Bronchial epithelial cell (primary cell): ENCODE results near the gene MICAL2. TPM values are rescaled to one million over a fixed set of nuclear protein-coding genes. Genes with fewer than 3 reads are reported as not detected.

Source experiments
- DNase-seq: peaks from one replicate; pipeline ENCODE4 v3.0.0-alpha.2; 2010; ENCODE audit warnings: low read depth
- FAIRE-seq: peaks from 2 replicates; lab custom pipeline; 2011; peaks lifted over from hg19 to GRCh38; lab: Jason Lieb, UNC
- H3K27me3 ChIP-seq: 2 replicates; pipeline ENCODE4 v1.5.1; 2011; ENCODE audit warnings: low read length; ENCODE audit not compliant: control insufficient read depth, insufficient read depth
- H3K36me3 ChIP-seq: 2 replicates; pipeline ENCODE4 v1.5.1; 2011; ENCODE audit warnings: low read length; ENCODE audit not compliant: control insufficient read depth, insufficient read depth
- H3K4me3 ChIP-seq: 2 replicates; pipeline ENCODE4 v1.5.1; 2011; ENCODE audit warnings: mild to moderate bottlenecking, low read depth, low read length, control low read depth
- total RNA-seq: library from RNA; depleted of rRNA; stranded (reverse); fragments of >200 nt; gene quantifications from 2 replicates; pipeline ENCODE4 v1.2.1, GENCODE V29; 2014
- TF ChIP-seq, protein P1 (sequence below): IDR thresholded peaks from 2 replicates; pipeline ENCODE4 v1.5.1; 2011; ENCODE audit warnings: mild to moderate bottlenecking, moderate library complexity, low read length, control low read depth, inconsistent platforms; ENCODE audit not compliant: insufficient read depth, severe bottlenecking

The MICAL2 gene
- total RNA-seq, 1 donor from 2014 or later, result 75.0 TPM

DNA sequence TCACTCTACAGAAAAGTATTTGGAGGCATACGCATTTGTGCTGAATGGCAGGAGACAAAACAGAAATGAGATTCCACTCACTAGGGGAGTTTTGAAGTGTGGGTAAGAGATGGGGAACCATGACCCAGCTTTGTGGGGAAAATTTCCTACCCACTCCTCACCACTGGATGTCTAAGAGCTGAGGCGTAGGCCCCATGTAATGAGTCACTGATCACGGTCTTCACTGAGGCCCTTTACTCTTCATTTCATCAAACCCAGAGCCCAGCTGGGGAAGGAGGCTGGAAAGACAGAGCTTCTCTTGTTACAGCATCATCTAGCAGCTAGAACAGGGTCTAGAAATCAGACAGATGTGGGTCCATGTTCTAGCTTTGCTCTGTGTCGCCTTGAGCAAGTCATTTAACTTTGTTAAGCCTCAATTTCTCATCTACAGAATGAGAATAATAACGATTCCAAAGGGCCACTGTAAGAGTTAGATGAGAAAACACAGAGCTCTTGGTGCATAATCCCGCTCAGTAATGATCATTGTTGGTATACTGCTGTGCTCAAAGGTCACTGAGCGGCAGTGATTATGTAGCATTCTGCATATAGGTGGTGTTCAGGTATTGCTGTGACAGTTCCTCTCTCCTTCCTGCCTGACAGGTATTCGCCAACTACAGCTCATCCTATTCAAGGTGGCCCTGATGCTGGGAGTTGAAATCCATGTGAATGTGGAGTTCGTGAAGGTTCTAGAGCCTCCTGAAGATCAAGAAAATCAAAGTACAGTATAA is 97.2 kb downstream of the MICAL2 start:
- FAIRE-seq (no peak), DNase-seq (no peak)
- peaks cover 29% of the 10 kb centered on the region for H3K36me3 ChIP-seq
- H3K4me3 ChIP-seq, result no peak overlapping the region
- no peaks in the 10 kb centered on the region for H3K27me3 ChIP-seq
- TF ChIP-seq, protein P1, sequence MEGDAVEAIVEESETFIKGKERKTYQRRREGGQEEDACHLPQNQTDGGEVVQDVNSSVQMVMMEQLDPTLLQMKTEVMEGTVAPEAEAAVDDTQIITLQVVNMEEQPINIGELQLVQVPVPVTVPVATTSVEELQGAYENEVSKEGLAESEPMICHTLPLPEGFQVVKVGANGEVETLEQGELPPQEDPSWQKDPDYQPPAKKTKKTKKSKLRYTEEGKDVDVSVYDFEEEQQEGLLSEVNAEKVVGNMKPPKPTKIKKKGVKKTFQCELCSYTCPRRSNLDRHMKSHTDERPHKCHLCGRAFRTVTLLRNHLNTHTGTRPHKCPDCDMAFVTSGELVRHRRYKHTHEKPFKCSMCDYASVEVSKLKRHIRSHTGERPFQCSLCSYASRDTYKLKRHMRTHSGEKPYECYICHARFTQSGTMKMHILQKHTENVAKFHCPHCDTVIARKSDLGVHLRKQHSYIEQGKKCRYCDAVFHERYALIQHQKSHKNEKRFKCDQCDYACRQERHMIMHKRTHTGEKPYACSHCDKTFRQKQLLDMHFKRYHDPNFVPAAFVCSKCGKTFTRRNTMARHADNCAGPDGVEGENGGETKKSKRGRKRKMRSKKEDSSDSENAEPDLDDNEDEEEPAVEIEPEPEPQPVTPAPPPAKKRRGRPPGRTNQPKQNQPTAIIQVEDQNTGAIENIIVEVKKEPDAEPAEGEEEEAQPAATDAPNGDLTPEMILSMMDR, result no peak

GRCh38 chr11:12209096-12209495 is 98.7 kb downstream of the MICAL2 start:
- FAIRE-seq (no peak), DNase-seq (no peak)
- Histone ChIP-seq H3K27me3 (no peaks in the 10 kb centered on the region), H3K36me3 (peaks cover 23% of the 10 kb centered on the region), H3K4me3 (no peak overlapping the region)
- TF ChIP-seq, protein P1, result no peak

GRCh38 chr11:12210200-12210599 is 99.8 kb downstream of the MICAL2 start:
- TF ChIP-seq, protein P1, result no peak
- DNase-seq, result no peak
- FAIRE-seq, result no peak
- Histone ChIP-seq H3K36me3 (peaks cover 18% of the 10 kb centered on the region), H3K27me3 (no peaks in the 10 kb centered on the region), H3K4me3 (no peak overlapping the region)

GRCh38 chr11:12211331-12212065 is 101.1 kb downstream of the MICAL2 start:
- TF ChIP-seq, protein P1, result no peak
- no peak for FAIRE-seq
- peaks cover 17% of the 10 kb centered on the region for H3K36me3 ChIP-seq

DNA sequence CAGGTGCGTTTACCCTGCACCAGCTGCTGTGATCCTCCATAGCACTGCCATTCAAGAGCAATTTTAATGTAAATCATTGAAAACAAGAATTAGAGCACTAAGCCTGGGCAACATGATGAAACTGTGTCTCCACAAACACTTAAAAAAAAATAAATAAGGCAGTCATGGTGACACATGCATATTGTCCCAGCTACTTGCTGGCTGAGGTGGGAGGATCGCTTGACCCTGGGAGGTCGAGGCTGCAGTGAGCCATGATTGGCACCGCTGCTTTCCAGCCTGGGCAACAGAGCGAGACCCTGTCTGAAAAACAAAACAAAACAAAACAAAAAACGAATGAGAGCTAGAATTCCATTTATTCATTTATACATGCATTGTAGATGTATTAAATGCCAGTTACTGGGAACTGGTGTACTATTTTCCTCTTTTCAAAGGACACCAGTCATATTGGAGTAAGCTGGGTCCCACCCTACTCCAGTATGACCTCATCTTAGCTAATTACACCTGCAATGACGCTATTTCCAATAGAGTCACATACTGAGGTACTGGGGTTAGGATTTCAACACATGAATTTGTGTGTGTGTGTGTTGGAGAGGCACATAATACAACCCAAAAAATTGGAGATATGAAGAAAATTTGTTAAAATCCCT is 101.9 kb downstream of the MICAL2 start:
- no peak for DNase-seq
- FAIRE-seq, result no peak
- TF ChIP-seq, protein P1, result no peak
- Histone ChIP-seq H3K36me3 (peaks cover 21% of the 10 kb centered on the region), H3K27me3 (no peaks in the 10 kb centered on the region), H3K4me3 (no peak overlapping the region)

More at GRCh38 chr11:12211331-12212065, 101.1 kb downstream of the MICAL2 start:
- no peak for DNase-seq
- H3K4me3 ChIP-seq, result no peak overlapping the region
- no peaks in the 10 kb centered on the region for H3K27me3 ChIP-seq
